ENCODE results near the gene HMGA1.

Gene HMGA1

GRCh38 chr6:34225551-34225950 is 11.1 kb upstream of the HMGA1 start:
- DNase-seq: no peak

GRCh38 chr6:34226066-34226465 is 10.6 kb upstream of the HMGA1 start:
- no peak for DNase-seq

GRCh38 chr6:34226731-34227586 is 9.7 kb upstream of the HMGA1 start:
- DNase-seq: no peak

GRCh38 chr6:34227761-34228421 is 8.8 kb upstream of the HMGA1 start:
- DNase-seq: no peak

- no peak for DNase-seq
Observed at GRCh38 chr6:34229877-34230276, 6.8 kb upstream of the HMGA1 start.

- no peak for DNase-seq
Observed at GRCh38 chr6:34230653-34231371, 5.9 kb upstream of the HMGA1 start.

- no peak for DNase-seq
Observed at GRCh38 chr6:34231566-34232336, 4.9 kb upstream of the HMGA1 start.

GRCh38 chr6:34232901-34233300 is 3.8 kb upstream of the HMGA1 start:
- no peak for DNase-seq

- no peak for DNase-seq
Observed at GRCh38 chr6:34233867-34234266, 2.8 kb upstream of the HMGA1 start.

GRCh38 chr6:34234667-34235306 is 1.9 kb upstream of the HMGA1 start:
- no peak for DNase-seq

- DNase-seq: peak; percentile 56
Observed at GRCh38 chr6:34235307-34236130, 1.2 kb upstream of the HMGA1 start.

GRCh38 chr6:34236131-34236442 is 586 bp upstream of the HMGA1 start:
- DNase-seq: no peak

GRCh38 chr6:34237316-34237721 is 646 bp downstream of the HMGA1 start:
- DNase-seq: no peak

GRCh38 chr6:34237722-34238584 is 1.3 kb downstream of the HMGA1 start:
- no peak for DNase-seq

- DNase-seq: no peak
Observed at GRCh38 chr6:34238585-34239499, 2.2 kb downstream of the HMGA1 start.

- no peak for DNase-seq
Observed at GRCh38 chr6:34239500-34239825, 2.8 kb downstream of the HMGA1 start.

GRCh38 chr6:34239893-34240292 is 3.2 kb downstream of the HMGA1 start:
- no peak for DNase-seq

- no peak for DNase-seq
Observed at GRCh38 chr6:34240329-34241248, 3.9 kb downstream of the HMGA1 start.

Measured in right hindlimb (tissue), 1 donor.